OCI-LY3 (cell line): ENCODE measurements around the gene RAET1L.

Experiments used
- H2AFZ ChIP-seq: fragments of 200-600, 300-600 bp; shearing (Covaris generic); 2 replicates; pipeline ENCODE4 v1.6.0; 2014; ENCODE audit warnings: antibody characterized with exemption, low read depth, low read length
- H3K27ac ChIP-seq: fragments of 200-600, 300-600 bp; sonication (generic); 2 replicates; pipeline ENCODE4 v1.5.1; 2014; ENCODE audit warnings: mild to moderate bottlenecking, low read length, moderate library complexity, mixed read lengths
- H3K27me3 ChIP-seq: fragments of 200-600, 300-600 bp; sonication (generic); 2 replicates; pipeline ENCODE4 v1.6.1; 2014; ENCODE audit warnings: low read depth, low read length, mixed read lengths
- H3K36me3 ChIP-seq: fragments of 200-600, 300-600 bp; sonication (generic); replicated peaks from 2 replicates; pipeline ENCODE3; 2014; ENCODE audit warnings: low read depth, low read length, mixed read lengths
- H3K4me1 ChIP-seq: fragments of 300-600, 200-600 bp; sonication (generic); 2 replicates; pipeline ENCODE4 v1.6.1; 2014; ENCODE audit warnings: low read length, mixed read lengths
- H3K4me2 ChIP-seq: fragments of 200-600, 300-600 bp; sonication (generic); 2 replicates; pipeline ENCODE4 v1.6.1; 2014; ENCODE audit warnings: low read length, mixed read lengths
- H3K4me3 ChIP-seq: fragments of 300-600, 200-600 bp; sonication (generic); 2 replicates; pipeline ENCODE4 v1.5.1; 2014; ENCODE audit warnings: antibody characterized with exemption, mild to moderate bottlenecking, low read length, moderate library complexity
- H3K79me2 ChIP-seq: fragments of 300-600, 200-600 bp; shearing (Covaris generic); 2 replicates; pipeline ENCODE4 v1.6.1; 2014; ENCODE audit warnings: mild to moderate bottlenecking, low read length, mixed read lengths
- H3K9ac ChIP-seq: fragments of 300-600, 200-600 bp; shearing (Covaris generic); 2 replicates; pipeline ENCODE4 v1.6.0; 2014; ENCODE audit warnings: mild to moderate bottlenecking, low read length, moderate library complexity
- H3K9me3 ChIP-seq: fragments of 200-600, 300-600 bp; shearing (Covaris generic); 2 replicates; pipeline ENCODE4 v1.6.1; 2014; ENCODE audit warnings: low read length, mixed read lengths; ENCODE audit not compliant: insufficient read depth
- H4K20me1 ChIP-seq: fragments of 200-600, 300-600 bp; sonication (generic); 2 replicates; pipeline ENCODE4 v1.6.1; 2016; ENCODE audit warnings: low read length, mixed read lengths; ENCODE audit not compliant: insufficient read depth
- EZH2phosphoT487 ChIP-seq: fragments of 200-600 bp; shearing (Covaris generic); IDR thresholded peaks from 2 replicates; pipeline ENCODE4 v1.6.1; 2018; ENCODE audit warnings: antibody characterized with exemption, mixed run types, low read depth
- TF ChIP-seq, protein P1 (sequence below): fragments of 200-600, 300-600 bp; sonication (generic); IDR thresholded peaks from 2 replicates; pipeline ENCODE4 v1.5.1; 2014; ENCODE audit warnings: antibody characterized with exemption, low read length, low read depth

The RAET1L gene

DNA sequence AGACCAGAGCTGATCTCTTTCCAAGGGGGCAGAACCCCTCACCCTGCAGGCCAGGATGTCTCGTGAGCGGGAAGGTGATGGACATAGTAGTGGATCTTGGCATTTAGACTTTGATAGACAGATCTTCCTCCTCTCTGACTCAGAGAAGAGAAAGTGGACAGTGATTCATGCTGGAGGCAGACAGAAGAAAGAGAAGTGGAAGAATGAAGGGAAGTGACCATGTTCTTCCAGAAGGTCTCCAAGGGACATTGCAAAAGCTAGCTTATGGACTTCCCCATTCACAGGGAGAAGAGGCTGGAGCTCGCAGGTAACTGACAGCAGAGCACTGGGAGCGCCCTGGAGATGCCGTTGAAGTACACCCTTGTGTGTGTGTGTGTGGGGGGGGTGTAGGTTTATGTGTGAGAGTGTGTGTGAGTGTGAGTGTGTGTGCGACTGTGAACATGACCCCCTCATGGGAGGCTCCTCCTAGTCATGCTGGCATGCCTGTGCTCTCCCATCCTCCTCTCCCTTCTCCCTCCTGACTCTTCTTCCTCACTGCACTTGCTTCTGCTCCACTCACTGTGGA is 8.0 kb upstream of the RAET1L start:
- no peak overlapping the region for H3K4me3 ChIP-seq
- no peaks in the 10 kb centered on the region for H3K79me2 ChIP-seq
- H3K27ac ChIP-seq, result no peak overlapping the region
- TF ChIP-seq, protein P1, sequence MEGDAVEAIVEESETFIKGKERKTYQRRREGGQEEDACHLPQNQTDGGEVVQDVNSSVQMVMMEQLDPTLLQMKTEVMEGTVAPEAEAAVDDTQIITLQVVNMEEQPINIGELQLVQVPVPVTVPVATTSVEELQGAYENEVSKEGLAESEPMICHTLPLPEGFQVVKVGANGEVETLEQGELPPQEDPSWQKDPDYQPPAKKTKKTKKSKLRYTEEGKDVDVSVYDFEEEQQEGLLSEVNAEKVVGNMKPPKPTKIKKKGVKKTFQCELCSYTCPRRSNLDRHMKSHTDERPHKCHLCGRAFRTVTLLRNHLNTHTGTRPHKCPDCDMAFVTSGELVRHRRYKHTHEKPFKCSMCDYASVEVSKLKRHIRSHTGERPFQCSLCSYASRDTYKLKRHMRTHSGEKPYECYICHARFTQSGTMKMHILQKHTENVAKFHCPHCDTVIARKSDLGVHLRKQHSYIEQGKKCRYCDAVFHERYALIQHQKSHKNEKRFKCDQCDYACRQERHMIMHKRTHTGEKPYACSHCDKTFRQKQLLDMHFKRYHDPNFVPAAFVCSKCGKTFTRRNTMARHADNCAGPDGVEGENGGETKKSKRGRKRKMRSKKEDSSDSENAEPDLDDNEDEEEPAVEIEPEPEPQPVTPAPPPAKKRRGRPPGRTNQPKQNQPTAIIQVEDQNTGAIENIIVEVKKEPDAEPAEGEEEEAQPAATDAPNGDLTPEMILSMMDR, result no peak
- no peak for TF ChIP-seq EZH2phosphoT487
- H4K20me1 ChIP-seq, result no peaks in the 10 kb centered on the region
- H3K36me3 ChIP-seq, result no peaks in the 10 kb centered on the region
- H3K9me3 ChIP-seq, result no peaks in the 10 kb centered on the region
- no peak overlapping the region for H2AFZ ChIP-seq
- no peak overlapping the region for H3K9ac ChIP-seq
- no peaks in the 10 kb centered on the region for H3K27me3 ChIP-seq
- H3K4me2 ChIP-seq, result no peak overlapping the region
- H3K4me1 ChIP-seq, result peaks cover 22% of the 10 kb centered on the region

DNA sequence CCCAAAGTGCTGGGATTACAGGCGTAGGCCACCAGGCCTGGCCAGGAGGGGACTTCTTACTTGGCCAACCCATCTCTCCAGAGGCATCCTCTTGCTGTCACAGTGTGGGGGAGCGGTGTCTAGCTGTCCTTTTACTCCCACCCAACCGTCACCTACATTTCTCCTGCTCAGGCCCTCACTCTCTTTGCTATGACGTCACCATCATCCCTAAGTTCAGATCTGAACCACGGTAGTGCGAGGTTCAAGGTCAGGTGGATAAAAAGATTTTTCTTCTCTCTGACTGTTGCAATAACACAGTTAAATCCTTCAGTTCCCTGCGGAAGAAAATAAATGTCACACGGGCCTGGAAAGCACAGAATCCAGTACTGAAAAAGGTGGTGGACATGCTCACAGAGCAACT is 7.3 kb upstream of the RAET1L start:
- H3K9ac ChIP-seq, result no peak overlapping the region
- H3K27me3 ChIP-seq, result 0 out of 2 replicates have a peak, but pooled peaks cover 2% of the 10 kb centered on the region
- H3K36me3 ChIP-seq, result no peaks in the 10 kb centered on the region
- no peaks in the 10 kb centered on the region for H3K79me2 ChIP-seq
- no peaks in the 10 kb centered on the region for H3K9me3 ChIP-seq
- no peak overlapping the region for H2AFZ ChIP-seq
- no peak overlapping the region for H3K4me3 ChIP-seq
- no peaks in the 10 kb centered on the region for H4K20me1 ChIP-seq
- no peak overlapping the region for H3K27ac ChIP-seq
- TF ChIP-seq EZH2phosphoT487, result no peak
- TF ChIP-seq, protein P1, result no peak
- H3K4me2 ChIP-seq, result no peak overlapping the region
- H3K4me1 ChIP-seq, result peaks cover 26% of the 10 kb centered on the region

DNA sequence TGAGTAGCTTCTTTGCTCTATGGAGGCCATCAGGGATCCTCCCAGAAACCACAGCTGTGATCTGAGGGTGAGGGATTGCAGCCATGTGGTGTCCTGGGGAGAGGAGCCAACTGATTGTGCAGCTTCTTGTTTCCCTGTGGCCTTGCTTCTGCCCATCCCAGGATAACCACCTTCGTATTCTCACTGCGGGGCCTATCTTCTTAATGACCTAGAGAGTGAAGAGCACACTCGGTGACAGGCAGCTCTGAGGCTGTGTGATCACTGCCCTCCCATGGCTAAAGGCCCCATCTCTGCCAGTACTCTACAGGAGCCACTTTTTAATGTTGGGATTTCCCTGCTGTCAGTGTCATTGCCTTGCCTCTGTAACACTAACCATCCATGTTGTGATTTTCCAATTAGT is 5.3 kb upstream of the RAET1L start:
- H3K9me3 ChIP-seq, result no peaks in the 10 kb centered on the region
- H3K36me3 ChIP-seq, result no peaks in the 10 kb centered on the region
- H3K27me3 ChIP-seq, result peaks cover 13% of the 10 kb centered on the region
- no peak overlapping the region for H3K27ac ChIP-seq
- TF ChIP-seq, protein P1, result no peak
- TF ChIP-seq EZH2phosphoT487, result no peak
- H3K4me3 ChIP-seq, result no peak overlapping the region
- H3K4me1 ChIP-seq, result peaks cover 26% of the 10 kb centered on the region
- no peak overlapping the region for H2AFZ ChIP-seq
- H3K79me2 ChIP-seq, result no peaks in the 10 kb centered on the region
- H3K9ac ChIP-seq, result no peak overlapping the region
- H3K4me2 ChIP-seq, result no peak overlapping the region
- H4K20me1 ChIP-seq, result no peaks in the 10 kb centered on the region

DNA sequence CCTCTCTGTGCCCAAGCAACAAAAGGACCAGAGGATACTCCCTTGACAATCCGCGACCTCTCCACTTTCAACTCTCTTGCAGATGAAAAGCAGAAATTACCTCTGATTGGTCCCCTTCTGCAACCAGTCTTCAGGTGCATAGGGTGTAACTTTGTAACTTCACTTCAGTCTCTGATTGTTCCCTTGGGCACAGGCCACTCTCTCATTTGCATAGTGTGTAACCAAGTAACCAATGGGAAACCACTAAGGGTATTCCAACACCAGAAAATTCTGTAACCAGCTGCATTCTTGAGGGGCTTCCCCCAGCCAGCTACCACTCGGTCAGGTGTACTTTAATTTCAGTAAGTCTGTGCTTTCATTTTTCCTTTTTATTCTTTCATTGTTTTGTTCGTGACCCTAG is 4.4 kb upstream of the RAET1L start:
- Histone ChIP-seq H3K36me3 (no peaks in the 10 kb centered on the region), H3K4me2 (peak overlapping the region; percentile 60), H2AFZ (no peak overlapping the region), H3K79me2 (no peaks in the 10 kb centered on the region), H3K9me3 (no peaks in the 10 kb centered on the region), H3K27ac (no peak overlapping the region), H3K27me3 (peaks cover 13% of the 10 kb centered on the region), H3K4me3 (peak overlapping the region; percentile 18; the same call in 1 of the 2 replicates), H3K9ac (no peak overlapping the region), H4K20me1 (no peaks in the 10 kb centered on the region), H3K4me1 (peaks cover 26% of the 10 kb centered on the region)
- TF ChIP-seq, protein P1, result no peak
- no peak for TF ChIP-seq EZH2phosphoT487
